Caco-2 (cell line): ENCODE data around the gene PNMA8A. TPM values are rescaled to one million over a fixed set of nuclear protein-coding genes. Genes with fewer than 3 reads are reported as not detected.

Experiments used
- BruUV-seq: library from RNA; stranded (reverse); fragments of 400-500 nt; replicated peaks from 2 replicates; lab custom pipeline; 2021; lab: Mats Ljungman, UMichigan
- CTCF ChIA-PET: fragments of 300-600 bp; sonication (Branson Sonifier 250); formaldehyde crosslinking; loops from one replicate; lab custom pipeline; 2022; ENCODE audit warnings: antibody characterized with exemption; lab: Charles Lee
- POLR2A ChIA-PET: fragments of 300-600 bp; sonication (Branson Sonifier 250); formaldehyde crosslinking; loops from one replicate; lab custom pipeline; 2022; ENCODE audit warnings: antibody characterized with exemption; lab: Charles Lee
- DNase-seq, 2 experiments: peaks; one replicate each; pipeline versions ENCODE4 v3.0.0 to v3.0.0-alpha.2; 2020 to 2022
- H3K27me3 ChIP-seq: replicated peaks from 2 replicates; pipeline ENCODE4 v1.6.0; 2011; ENCODE audit warnings: low read length; ENCODE audit not compliant: control insufficient read depth, insufficient read depth
- H3K36me3 ChIP-seq: 2 replicates; pipeline ENCODE4 v1.5.1; 2011; ENCODE audit warnings: low read length; ENCODE audit not compliant: control insufficient read depth, insufficient read depth
- H3K4me1 ChIP-seq: fragments of 250-450 bp; sonication (Bioruptor Pico); 2 replicates; pipeline ENCODE4 v1.5.1; 2020; ENCODE audit warnings: mild to moderate bottlenecking
- H3K4me3 ChIP-seq: 2 replicates; pipeline ENCODE4 v1.5.1; 2011; ENCODE audit warnings: low read depth, mild to moderate bottlenecking, control low read depth, low read length
- H3K9me3 ChIP-seq: fragments of 250-450 bp; sonication (Bioruptor Pico); 2 replicates; pipeline ENCODE4 v1.5.1; 2020; ENCODE audit warnings: mild to moderate bottlenecking, moderate library complexity
- H3K27ac Mint-ChIP-seq: one replicate; pipeline ENCODE4 v1.8.0; 2022; ENCODE audit warnings: mixed read lengths; ENCODE audit not compliant: unreplicated experiment
- H3K27me3 Mint-ChIP-seq: one replicate; pipeline ENCODE4 v1.8.0; 2022; ENCODE audit warnings: mixed read lengths; ENCODE audit not compliant: insufficient read depth, unreplicated experiment
- H3K36me3 Mint-ChIP-seq: one replicate; pipeline ENCODE4 v1.8.0; 2022; ENCODE audit warnings: mild to moderate bottlenecking, mixed read lengths; ENCODE audit not compliant: insufficient read depth, unreplicated experiment
- H3K4me1 Mint-ChIP-seq: one replicate; pipeline ENCODE4 v1.8.0; 2022; ENCODE audit warnings: low read depth, mixed read lengths; ENCODE audit not compliant: unreplicated experiment
- H3K4me3 Mint-ChIP-seq: one replicate; pipeline ENCODE4 v1.8.0; 2022; ENCODE audit warnings: mild to moderate bottlenecking, moderate library complexity, mixed read lengths; ENCODE audit not compliant: unreplicated experiment
- H3K9me3 Mint-ChIP-seq: one replicate; pipeline ENCODE4 v1.8.0; 2022; ENCODE audit warnings: mixed read lengths; ENCODE audit not compliant: unreplicated experiment
- intact Hi-C: fragments of 100-400 bp; cut with micrococcal nuclease; formaldehyde crosslinking; loops from one replicate; pipeline ENCODE4 v1.10.0; 2022; ENCODE audit not compliant: unreplicated experiment
- total RNA-seq: library from RNA; stranded (reverse); gene quantifications from 2 replicates; pipeline ENCODE4 v1.2.3, GENCODE V29; 2022
- TF ChIP-seq, protein P1 (sequence below), 2 experiments: fragments of 200-600 bp in 1 of 2; IDR thresholded peaks; 1 replicate in 1 of 2; 2 replicates in 1 of 2; pipeline versions ENCODE4 v1.5.1 to v1.8.0; 2011 to 2022; ENCODE audit warnings: antibody characterized with exemption in 1 of 2, control low read depth in 1 of 2, inconsistent platforms in 1 of 2, low read depth in 1 of 2, low read length in 1 of 2, mild to moderate bottlenecking in 1 of 2, moderate library complexity in 1 of 2; ENCODE audit not compliant: insufficient read depth in 1 of 2, severe bottlenecking in 1 of 2, unreplicated experiment in 1 of 2

Gene PNMA8A
- total RNA-seq, 1 experiment from 2014 or later = not detected

DNA sequence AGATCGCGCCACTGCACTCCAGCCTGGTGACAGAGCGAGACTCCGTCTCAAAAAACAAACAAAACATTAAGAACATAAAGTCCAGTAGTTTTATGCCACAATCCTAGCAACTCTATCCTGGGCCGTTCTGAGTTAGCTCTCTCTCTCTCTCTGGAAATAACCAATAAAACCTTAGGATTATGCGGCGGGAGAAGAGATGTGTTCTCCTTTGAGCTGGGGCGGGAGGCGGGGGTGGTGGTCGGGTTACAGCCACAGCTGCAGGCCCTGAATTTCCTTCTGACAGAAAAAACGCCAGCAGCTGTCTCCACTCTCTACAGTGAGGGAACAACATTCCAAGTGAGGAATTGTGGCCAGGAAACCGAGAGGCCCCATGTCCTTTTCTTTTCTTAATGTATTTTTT lies 9.1 kb upstream of the PNMA8A start:
- Mint-ChIP-seq H3K36me3 (no peaks in the 10 kb centered on the region), H3K4me3 (no peak overlapping the region), H3K27ac (no peak overlapping the region), H3K27me3 (peaks cover 4% of the 10 kb centered on the region), H3K9me3 (no peaks in the 10 kb centered on the region), H3K4me1 (no peaks in the 10 kb centered on the region)
- intact Hi-C loops = no loop called here
- no TSS peak for BruUV-seq
- H3K27me3 ChIP-seq = no peaks in the 10 kb centered on the region
- no peak overlapping the region for H3K4me3 ChIP-seq
- no peaks in the 10 kb centered on the region for H3K36me3 ChIP-seq
- H3K9me3 ChIP-seq = no peaks in the 10 kb centered on the region
- POLR2A ChIA-PET = no interaction called here
- DNase-seq = no peak
- H3K4me1 ChIP-seq = no peaks in the 10 kb centered on the region
- TF ChIP-seq, protein P1, sequence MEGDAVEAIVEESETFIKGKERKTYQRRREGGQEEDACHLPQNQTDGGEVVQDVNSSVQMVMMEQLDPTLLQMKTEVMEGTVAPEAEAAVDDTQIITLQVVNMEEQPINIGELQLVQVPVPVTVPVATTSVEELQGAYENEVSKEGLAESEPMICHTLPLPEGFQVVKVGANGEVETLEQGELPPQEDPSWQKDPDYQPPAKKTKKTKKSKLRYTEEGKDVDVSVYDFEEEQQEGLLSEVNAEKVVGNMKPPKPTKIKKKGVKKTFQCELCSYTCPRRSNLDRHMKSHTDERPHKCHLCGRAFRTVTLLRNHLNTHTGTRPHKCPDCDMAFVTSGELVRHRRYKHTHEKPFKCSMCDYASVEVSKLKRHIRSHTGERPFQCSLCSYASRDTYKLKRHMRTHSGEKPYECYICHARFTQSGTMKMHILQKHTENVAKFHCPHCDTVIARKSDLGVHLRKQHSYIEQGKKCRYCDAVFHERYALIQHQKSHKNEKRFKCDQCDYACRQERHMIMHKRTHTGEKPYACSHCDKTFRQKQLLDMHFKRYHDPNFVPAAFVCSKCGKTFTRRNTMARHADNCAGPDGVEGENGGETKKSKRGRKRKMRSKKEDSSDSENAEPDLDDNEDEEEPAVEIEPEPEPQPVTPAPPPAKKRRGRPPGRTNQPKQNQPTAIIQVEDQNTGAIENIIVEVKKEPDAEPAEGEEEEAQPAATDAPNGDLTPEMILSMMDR (IDR thresholded peaks at IDR 0.05; ENCODE audit: insufficient read depth in 1 of 2, low read depth in 1 of 2, low read length in 1 of 2, severe bottlenecking in 1 of 2, unreplicated experiment in 1 of 2) = no peak
- CTCF ChIA-PET = no interaction called here

DNA sequence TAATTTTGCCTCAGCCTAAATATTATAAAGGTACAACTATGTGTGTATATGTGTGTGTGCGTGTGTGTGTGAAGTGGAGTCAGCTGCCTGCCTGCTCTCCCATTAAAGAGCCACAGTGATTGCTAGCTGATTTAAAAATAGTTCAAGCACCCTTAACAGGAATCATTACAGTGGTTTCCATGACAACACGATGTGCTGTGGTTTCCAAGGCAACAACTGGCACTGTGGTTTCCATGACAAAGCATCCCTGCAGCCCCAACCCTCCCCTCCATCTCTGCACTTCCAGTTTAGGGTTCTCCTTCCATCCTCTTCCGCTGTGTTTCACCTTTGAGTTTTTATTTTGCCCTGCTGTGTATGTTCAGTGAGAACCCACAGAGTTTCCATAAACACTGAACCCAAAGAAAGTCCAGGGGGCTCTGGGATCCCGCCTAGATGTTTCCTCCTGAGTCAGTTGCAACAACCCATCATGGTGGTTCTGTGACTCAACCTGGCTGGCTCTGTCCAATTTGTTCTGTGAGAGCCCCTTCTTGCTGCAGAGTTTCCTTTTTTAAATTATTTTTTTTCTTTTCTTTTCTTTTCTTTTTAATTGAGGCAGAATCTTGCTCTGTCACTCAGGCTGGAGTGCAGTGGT lies 7.1 kb upstream of the PNMA8A start:
- Histone ChIP-seq H3K4me1 (no peaks in the 10 kb centered on the region), H3K9me3 (no peaks in the 10 kb centered on the region), H3K27me3 (no peaks in the 10 kb centered on the region), H3K4me3 (no peak overlapping the region), H3K36me3 (no peaks in the 10 kb centered on the region)
- TF ChIP-seq, protein P1 (IDR thresholded peaks at IDR 0.05; ENCODE audit: insufficient read depth in 1 of 2, low read depth in 1 of 2, low read length in 1 of 2, severe bottlenecking in 1 of 2, unreplicated experiment in 1 of 2) = no peak
- ChIA-PET POLR2A (no interaction called here), CTCF (interaction anchor here (0.7 kb wide), 1 partner anchor 184 kb away, joined by 3 read pairs; no protein-coding TSS in a partner anchor)
- intact Hi-C loops = no loop called here
- peaks cover 5% of the 10 kb centered on the region for H3K36me3 Mint-ChIP-seq
- no peak overlapping the region for H3K27ac Mint-ChIP-seq
- H3K4me1 Mint-ChIP-seq = no peaks in the 10 kb centered on the region
- H3K9me3 Mint-ChIP-seq = no peaks in the 10 kb centered on the region
- no TSS peak for BruUV-seq
- H3K27me3 Mint-ChIP-seq = peaks cover 1% of the 10 kb centered on the region
- H3K4me3 Mint-ChIP-seq = no peak overlapping the region
- DNase-seq = no peak

DNA sequence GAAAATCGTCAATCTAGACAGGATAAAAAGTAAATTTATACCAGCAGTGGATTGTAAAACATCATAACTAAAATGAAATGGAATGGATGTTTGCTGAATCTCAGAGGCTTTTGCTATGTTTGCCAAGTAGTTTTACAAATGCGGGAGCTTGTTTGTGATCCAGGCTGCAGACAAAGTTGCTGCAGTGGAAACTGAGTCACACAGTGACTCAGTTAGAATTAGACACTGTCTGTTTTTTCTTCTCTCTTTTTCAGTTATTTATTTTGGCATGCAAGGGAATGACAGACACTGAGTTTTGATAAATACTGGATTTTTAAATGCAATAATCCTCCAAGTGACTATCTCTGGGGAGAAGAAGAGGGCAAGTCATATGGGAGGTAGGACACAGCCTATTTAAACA lies 4.6 kb upstream of the PNMA8A start:
- ChIA-PET POLR2A (no interaction called here), CTCF (no interaction called here)
- H3K27ac Mint-ChIP-seq = no peak overlapping the region
- no peaks in the 10 kb centered on the region for H3K36me3 ChIP-seq
- intact Hi-C loops = no loop called here
- no peak overlapping the region for H3K4me3 ChIP-seq
- H3K27me3 Mint-ChIP-seq = no peaks in the 10 kb centered on the region
- TF ChIP-seq, protein P1 (IDR thresholded peaks at IDR 0.05; ENCODE audit: insufficient read depth in 1 of 2, low read depth in 1 of 2, low read length in 1 of 2, severe bottlenecking in 1 of 2, unreplicated experiment in 1 of 2) = no peak
- H3K27me3 ChIP-seq = no peaks in the 10 kb centered on the region
- no peaks in the 10 kb centered on the region for H3K4me1 ChIP-seq
- BruUV-seq = no TSS peak
- no peaks in the 10 kb centered on the region for H3K4me1 Mint-ChIP-seq
- peaks cover 5% of the 10 kb centered on the region for H3K36me3 Mint-ChIP-seq
- no peaks in the 10 kb centered on the region for H3K9me3 Mint-ChIP-seq
- no peaks in the 10 kb centered on the region for H3K9me3 ChIP-seq
- H3K4me3 Mint-ChIP-seq = no peak overlapping the region
- DNase-seq = no peak
